ENCODE measurements around the gene COLEC12.

- TF ChIP-seq EGR1 (IDR thresholded peaks at IDR 0.05): no peak
- no peak for TF ChIP-seq RAD21 (IDR thresholded peaks at IDR 0.05; ENCODE audit: low read depth)
- no peak for TF ChIP-seq REST (IDR thresholded peaks at IDR 0.05; ENCODE audit: low read depth)
- no peak for TF ChIP-seq NFIC (IDR thresholded peaks at IDR 0.05)
- no peak for TF ChIP-seq TAF1 (IDR thresholded peaks at IDR 0.05; ENCODE audit: low read depth)
- TF ChIP-seq EP300 (IDR thresholded peaks at IDR 0.05; ENCODE audit: borderline replicate concordance): no peak
- TF ChIP-seq TCF12 (IDR thresholded peaks at IDR 0.05; ENCODE audit: low read depth): no peak
Measured at GRCh38 chr18:543447-544078, 43.1 kb upstream of the COLEC12 start.
